Uterine smooth muscle cell (primary cell): Measurements from ENCODE around the gene ADAMTS2. TPM values are rescaled to one million over a fixed set of nuclear protein-coding genes. Genes with fewer than 3 reads are reported as not detected.

Experiments
- total RNA-seq: library from RNA; depleted of rRNA; stranded (reverse); fragments of >200 nt; gene quantifications from 2 replicates; pipeline ENCODE4 v1.2.3, GENCODE V29; 2014

ADAMTS2 gene
- total RNA-seq = 31.4 and 52.6 TPM in 2 replicates

DNA sequence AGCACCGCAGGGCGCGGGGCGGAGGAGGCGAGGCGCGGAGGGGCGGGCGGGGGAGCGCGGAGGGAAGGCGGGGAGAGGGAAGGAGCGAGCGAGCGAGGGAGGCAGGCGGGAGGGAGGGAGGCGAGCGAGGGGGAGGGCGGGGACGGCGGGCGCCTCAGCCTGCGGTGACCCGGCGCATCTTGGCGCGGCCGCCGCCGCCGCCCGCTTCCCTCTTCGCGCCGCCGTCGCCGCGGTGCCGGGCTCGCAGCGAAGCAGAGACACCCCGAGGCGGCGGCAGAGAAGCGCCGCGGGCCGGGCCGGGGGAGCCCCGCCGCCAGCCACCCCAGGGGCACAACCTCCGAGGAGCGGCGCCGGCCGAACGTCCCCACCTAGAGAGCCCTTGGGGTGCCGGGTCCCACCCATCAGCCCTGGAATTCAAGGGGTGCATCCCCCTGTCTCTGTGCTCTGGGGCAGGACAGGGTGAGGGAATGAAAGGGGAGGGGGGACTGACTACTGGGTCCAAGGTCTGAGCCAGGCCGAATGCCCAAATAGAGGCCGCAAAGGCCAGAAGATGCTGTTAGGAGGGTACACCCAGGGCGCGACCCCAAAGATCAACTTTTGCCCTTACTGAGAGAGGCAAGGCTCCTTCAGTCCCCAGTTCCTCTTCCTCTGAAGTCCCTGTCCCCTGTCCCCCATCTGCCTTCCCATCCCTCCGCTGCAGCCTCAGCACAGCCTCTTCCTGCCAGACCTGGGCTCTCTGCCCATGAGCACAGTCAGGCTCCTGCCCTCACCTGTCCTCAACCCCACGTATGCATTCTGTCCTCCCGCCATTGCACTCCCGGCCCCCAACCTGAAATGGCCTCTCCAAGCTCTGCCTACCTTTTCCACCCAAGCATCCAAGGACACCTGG is at the start of gene ADAMTS2:
Gene ADAMTS2 (minus strand): TSS at position 29 of the 889 bp plus-strand sequence. CDS start 133 bp downstream, outside the sequence.

Other genes starting within 250 kb of the ADAMTS2 start
- 61.6 and 81.6 TPM in 2 replicates for gene RUFY1, start 205.1 kb upstream of the ADAMTS2 start, total RNA-seq